HTR-8/SVneo (cell line): ENCODE measurements around the gene ATP11A.

Experiments
- DNase-seq: peaks from one replicate; pipeline ENCODE4 v3.0.0; 2011; ENCODE audit warnings: low spot score, mixed read lengths; ENCODE audit not compliant: insufficient read length
- FAIRE-seq: peaks from 2 replicates; lab custom pipeline; 2011; peaks lifted over from hg19 to GRCh38; lab: Jason Lieb, UNC

Gene ATP11A

DNA sequence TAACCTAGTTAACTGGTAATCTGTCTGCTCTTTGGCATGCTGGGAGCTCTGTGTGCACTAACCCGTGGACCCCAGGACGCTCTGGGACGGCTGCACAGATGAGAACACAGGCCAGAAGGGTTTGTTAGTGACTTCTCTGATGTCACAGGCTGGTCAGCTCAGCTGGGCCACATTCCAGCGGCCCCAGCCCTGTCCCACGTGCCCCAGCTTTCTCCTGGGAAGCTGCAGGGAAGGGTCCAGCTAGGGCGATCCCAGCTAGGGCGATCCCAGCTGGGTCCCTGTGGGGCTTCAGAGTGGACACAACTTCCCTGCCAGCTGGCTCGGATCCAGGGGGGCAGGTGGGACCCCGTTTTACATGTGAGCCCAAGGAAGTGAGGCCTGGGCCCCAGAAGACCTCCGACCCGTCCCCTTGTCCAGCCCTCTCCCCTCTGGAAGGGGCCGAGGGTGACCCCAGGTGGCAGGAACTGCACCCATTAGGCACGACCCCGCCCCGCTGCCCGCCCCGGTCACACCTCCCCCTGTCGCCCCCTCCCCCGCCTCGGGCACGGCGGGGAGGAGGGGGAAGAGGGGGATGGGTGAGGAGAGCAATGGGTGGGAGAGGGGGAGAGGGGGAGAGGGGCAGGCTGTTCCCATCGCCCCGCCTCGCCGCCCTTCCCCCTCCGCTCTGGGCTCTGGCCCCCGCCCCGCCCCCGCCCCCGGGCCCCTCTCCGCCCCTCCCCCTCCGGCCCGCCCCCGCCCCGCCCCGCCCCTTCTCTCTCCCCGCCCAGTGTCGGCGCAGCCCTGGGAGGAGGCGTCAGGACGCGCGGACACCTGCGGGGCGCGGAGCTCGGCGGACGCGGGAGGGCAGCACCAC, 204.0 kb downstream of the ATP11A start:
- no peak for FAIRE-seq
- peak; percentile 54 for DNase-seq

GRCh38 chr13:112894423-112894672, 204.5 kb downstream of the ATP11A start:
- FAIRE-seq (no peak), DNase-seq (peak; percentile 10)

- FAIRE-seq (no peak), DNase-seq (no peak)
Observed at GRCh38 chr13:112894673-112895481, 205.0 kb downstream of the ATP11A start.

- DNase-seq (no peak), FAIRE-seq (no peak)
Observed at GRCh38 chr13:112895521-112896465, 206.0 kb downstream of the ATP11A start.

DNA sequence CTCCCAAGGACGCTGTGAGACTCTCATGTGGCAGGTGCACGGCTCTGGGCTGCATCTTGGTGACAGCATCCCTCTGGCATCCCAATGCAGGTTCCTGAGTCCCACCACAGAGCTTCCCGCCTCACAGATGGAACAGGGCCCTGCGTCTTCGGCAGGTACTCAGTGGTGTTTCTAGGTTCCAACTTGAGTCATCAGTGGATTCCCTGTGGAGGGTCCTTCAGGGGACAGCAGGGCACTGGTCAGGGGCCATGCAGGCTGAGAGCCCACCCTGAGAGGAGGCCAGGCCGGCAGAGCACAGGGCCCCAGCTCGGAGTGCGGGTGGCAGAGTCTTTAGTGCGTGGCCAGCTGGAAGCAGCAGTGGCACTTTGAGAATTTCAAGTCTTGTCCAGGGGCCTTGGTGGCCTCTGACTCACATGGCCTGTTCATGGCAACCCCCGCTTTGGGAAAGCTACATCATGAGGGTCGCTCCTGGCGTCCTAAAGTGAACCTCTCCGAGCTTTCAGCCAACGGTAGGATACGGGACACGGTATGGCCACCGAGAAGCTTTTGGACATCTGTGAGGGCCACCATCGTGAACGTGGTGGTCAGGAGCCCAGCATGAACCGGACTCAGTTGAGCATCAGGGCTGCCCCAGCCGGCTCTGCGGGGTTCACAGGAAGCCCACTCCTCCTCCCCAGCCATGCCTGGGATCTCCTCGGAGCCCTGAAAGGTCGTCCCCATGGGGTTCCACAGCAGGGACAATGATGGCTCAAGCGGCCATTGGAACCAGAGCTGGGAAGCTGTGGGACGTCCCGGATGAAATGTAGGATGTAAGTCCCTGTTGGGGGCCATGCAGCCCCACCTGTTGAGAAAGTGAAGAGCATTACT, 207.1 kb downstream of the ATP11A start:
- DNase-seq (no peak), FAIRE-seq (no peak)

DNA sequence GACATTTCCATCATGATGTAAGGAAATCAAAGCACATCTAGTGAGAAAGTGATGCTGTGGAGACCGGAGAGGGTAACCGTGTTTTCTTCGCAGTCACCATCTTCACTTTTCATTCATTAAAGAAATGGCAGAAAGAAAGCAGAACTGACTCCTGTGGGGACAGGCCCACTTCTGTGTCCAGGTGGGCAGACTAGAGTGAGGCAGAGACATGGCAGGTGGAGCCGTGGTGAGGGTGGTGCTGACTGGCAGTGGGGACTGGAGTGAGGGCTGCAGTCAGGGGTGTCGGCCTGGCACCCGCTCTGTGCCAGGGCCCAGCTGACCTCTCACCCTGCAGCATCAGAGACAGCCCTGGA, 207.7 kb downstream of the ATP11A start:
- FAIRE-seq (no peak), DNase-seq (no peak)

- FAIRE-seq: no peak
- DNase-seq: no peak
Observed at GRCh38 chr13:112897956-112898620, 208.2 kb downstream of the ATP11A start.

DNA sequence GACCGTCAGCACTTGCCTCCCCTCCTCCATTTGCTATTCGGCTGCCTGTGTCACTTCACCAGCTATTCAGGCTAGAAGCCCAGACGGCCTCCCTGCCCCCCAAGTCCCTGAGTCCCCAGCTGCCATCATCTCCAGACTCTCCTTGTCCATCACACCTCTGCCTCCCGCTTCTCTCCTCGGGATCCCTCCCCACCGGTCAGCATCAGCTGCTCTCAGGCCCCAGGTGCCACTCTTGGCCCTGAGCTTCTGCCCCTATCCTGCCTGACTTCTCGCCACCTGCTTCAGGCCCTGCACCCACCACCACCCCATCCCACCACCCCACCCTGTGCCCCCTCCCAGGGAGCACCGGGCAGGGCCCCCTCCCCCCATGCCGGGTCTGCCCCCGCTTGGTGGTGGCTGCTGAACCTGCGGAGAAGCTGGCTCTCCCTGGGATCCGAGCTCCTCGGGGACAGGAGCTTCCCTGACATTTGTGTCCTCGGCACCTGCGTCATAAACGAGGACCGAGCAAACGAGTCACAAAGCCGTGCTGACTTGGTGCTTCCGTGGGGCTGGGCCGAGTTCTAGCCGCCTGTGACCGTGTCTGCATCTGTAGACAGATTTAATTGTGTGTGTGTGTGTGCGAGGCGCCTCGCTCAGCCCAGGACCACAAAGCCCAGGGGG, 208.9 kb downstream of the ATP11A start:
- no peak for DNase-seq
- FAIRE-seq: no peak

DNA sequence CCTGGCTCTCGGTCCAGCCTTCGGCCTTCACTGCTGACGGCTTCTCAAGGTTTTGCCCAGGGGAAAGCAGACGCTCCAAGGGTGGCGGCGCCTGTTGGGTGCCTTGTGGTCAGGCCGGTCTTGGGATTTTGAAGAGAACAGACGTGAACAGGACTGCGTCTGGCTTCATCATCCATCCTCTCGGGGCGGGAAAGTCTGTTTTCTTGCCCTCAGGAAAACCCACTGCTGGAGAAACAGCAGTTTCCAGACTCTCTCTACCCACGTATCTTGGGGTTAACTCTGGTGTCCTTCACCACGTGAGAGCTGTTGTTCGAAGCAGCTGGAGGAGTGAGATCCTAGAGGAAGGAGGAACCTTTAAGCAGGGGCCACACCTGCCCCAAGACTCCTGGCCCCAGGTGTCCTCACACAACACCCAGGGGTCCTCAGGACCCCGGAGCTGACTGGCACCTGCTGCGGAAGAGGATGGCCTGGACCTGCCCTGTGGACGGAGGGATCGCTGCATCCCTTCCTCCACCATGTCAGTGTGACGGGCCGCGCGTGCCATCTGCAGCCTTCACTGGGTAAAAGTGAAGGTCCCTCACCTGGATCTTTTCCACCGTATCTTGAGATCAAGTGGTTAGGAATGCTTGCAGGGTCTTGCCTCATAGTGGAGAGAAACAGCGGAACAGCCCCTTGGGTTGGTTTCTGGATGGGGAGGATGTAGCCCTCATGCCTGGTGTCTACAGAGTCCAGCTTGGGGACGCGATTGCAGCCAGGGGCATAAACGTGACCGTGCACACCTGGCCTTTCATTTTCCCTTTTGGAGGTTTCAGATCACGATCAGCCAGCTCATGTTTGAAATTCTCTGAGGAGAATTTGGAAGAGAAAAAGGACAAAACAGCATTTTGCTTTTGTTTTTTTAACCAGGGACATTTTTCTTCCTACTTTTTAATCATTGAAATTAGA, 209.7 kb downstream of the ATP11A start:
- FAIRE-seq: no peak
- no peak for DNase-seq

GRCh38 chr13:112900226-112900600, 210.4 kb downstream of the ATP11A start:
- no peak for FAIRE-seq
- no peak for DNase-seq

- DNase-seq (no peak), FAIRE-seq (no peak)
Observed at GRCh38 chr13:112900691-112901091, 210.9 kb downstream of the ATP11A start.

DNA sequence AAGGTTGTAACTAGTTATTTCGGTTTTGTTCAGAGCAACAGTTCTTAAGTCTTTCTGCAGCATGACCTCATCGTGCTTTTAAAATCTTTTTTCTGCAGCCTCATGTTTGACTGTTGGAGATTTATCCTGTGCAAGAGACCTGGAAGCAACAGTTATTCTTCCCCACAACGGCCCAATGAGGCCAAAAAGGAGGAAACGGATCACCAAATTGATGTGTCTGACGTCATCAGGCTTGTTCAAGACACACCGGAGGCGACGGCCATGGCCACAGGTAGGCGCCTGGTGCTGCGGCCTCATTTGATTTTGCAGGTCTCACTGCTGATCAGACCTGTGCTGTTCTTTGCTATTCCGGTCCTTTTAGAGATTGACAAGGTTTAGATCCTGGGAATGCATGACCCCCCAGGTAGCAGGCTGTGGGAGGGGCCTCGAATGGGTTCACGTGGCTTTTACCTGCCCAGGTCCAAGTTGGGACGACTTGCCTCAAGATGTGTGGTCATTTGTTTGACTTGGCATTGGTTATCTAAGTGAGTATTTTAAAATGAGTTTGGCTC, 212.3 kb downstream of the ATP11A start:
- no peak for FAIRE-seq
- DNase-seq: no peak

DNA sequence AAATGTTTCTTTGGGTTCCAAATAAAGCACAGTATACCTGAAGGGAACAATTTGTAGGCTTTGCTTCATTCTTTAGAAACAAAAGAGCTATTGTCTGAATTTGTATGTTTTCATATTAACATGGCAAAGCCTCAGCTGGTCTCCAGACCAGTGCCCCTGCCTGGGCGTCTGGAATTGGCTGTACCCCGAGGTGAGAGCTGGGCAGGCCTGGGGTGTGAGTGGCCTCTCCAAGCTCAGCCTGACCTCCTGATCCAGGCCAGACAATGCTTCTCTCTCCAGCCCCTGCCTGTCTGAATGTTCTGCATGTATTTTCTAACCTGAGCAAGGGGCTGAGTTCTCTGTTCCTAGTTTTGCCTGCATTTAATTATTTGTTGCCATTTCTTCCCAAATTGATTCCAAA, 212.8 kb downstream of the ATP11A start:
- no peak for DNase-seq
- FAIRE-seq: no peak

- DNase-seq: no peak
- FAIRE-seq: no peak
Observed at GRCh38 chr13:112903071-112903577, 213.3 kb downstream of the ATP11A start.

DNA sequence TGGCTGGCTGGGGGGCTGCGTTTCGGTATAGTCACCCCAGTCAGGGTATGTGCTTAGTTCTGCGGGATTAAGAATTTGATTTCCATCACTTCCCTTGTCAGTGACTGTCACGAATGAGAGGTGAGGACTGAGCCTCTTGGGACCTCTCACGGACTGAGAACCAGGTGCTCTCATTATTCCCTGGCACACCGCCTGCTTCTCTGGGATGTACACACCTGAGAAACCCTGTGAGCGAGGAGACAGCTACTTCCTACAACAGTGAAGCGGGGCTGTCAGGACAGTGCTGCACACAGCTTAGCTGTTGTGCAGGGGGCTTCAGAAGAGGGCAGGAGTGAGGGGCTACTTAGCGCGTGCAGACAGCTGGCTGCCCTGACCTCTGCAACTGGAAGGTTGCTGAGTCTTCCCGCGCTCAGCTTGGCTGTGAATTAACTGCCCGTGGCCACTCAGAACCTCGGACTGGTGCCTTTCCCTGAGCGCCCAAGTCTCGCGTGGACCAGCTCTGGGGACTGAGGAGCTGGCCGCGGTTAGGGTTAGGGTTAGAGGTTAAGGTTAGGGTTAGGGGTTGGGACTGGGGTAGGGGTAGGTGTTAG, 213.9 kb downstream of the ATP11A start:
- DNase-seq (no peak), FAIRE-seq (no peak)

DNA sequence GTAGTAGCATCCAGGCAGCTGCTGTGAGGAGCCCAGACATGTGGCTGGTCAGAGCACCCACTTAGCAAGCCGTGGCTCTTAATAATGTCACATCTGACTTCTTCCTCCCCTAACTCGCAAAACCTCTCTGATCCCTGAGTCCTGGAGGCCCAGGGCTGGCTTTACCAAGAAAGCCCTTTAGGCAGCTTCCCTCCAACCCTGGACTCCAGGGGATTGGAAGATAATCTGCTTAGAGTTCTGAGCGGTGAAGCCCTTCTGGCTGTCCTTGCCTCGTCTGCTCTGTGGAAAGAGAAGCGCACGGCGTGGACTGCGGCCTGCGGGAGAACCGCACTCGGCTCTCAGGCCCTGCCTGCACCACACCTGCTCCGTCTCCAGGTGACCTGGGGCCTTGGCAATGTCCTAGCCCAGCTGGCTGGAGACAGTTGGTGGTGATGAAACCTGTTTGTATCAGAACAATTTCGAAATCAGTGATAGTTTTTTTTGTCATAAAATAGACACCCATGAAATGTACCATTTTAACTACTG, 214.7 kb downstream of the ATP11A start:
- FAIRE-seq (no peak), DNase-seq (no peak)

DNA sequence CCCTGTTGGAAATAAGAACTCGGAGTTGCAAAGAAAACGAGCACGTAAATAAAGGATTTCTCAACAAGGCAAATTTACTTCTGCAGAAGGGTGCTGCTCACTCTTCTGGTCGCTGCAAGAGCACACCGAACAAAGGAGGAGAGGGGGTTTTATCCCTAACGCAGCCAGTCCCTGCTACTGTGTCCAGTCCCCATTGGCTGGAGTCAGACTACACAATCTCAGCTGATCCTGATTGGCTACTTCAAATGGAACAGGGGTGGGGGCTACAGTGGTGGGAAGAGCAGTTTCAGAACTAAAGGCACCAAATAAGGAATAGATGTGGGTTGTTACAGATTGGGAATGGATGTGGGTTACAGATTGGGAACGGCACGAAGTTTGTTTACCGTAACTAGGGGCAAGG, 215.2 kb downstream of the ATP11A start:
- FAIRE-seq (no peak), DNase-seq (no peak)
